Right lobe of liver (tissue), 6 donors: ENCODE data around the gene FIGLA. TPM values are rescaled to one million over a fixed set of nuclear protein-coding genes. Genes with fewer than 3 reads are reported as not detected.

Experiments
- ATAC-seq, 4 donors: fragments of 200-7000 bp; cut with Tn5 transposase; one replicate each; pipeline ENCODE4 v1.9.1; 2020; ENCODE audit warnings: mild to moderate bottlenecking in 4 of 4, moderate library complexity in 4 of 4
- DNase-seq, 3 donors: peaks; one replicate each; pipeline ENCODE4 v3.0.0-alpha.2; 2020
- H3K27ac ChIP-seq, 3 donors: fragments of 200-600 bp; one replicate each; pipeline ENCODE4 v1.8.0; 2022
- H3K27me3 ChIP-seq, 2 donors: fragments of 200-600 bp; one replicate each; pipeline ENCODE4 v1.8.0; 2022
- H3K36me3 ChIP-seq, 4 donors: fragments of 200-600 bp; sonication (generic) in 1 of 4; one replicate each; pipeline versions ENCODE4 v1.5.1 to v1.8.0; 2017 to 2022; ENCODE audit warnings: control low read depth in 1 of 4
- H3K4me1 ChIP-seq, 4 donors: fragments of 200-600 bp; sonication (generic) in 1 of 4; one replicate each; pipeline versions ENCODE4 v1.5.1 to v1.8.0; 2017 to 2022; ENCODE audit warnings: control low read depth in 1 of 4
- H3K4me3 ChIP-seq, 3 donors: fragments of 200-600 bp; one replicate each; pipeline ENCODE4 v1.8.0; 2022
- H3K9me3 ChIP-seq, 4 donors: fragments of 200-600 bp; sonication (generic) in 1 of 4; one replicate each; pipeline versions ENCODE4 v1.5.1 to v1.8.0; 2017 to 2022; ENCODE audit warnings: control low read depth in 1 of 4
- POLR2A ChIP-seq: fragments of 450-650 bp; IDR thresholded peaks from one replicate; pipeline ENCODE4 v1.6.1; 2017; ENCODE audit warnings: antibody characterized with exemption, mild to moderate bottlenecking
- WGBS: methylation state at CpG from one replicate; pipeline ENCODE4 v1.1.6; 2018; ENCODE audit warnings: low coverage, low lambda C conversion rate; ENCODE audit not compliant: insufficient coverage; ENCODE audit errors: missing lambda C conversion rate; 5-methylcytosine and 5-hydroxymethylcytosine counted together
- intact Hi-C, 2 donors: fragments of 100-400 bp; cut with DNase I; formaldehyde crosslinking; loops; one replicate each; pipeline versions ENCODE4 v1.11.2 to v1.14.1; 2022
- total RNA-seq, 6 experiments: library from RNA; depleted of rRNA in 2 of 6; stranded (reverse); fragments of >200 nt in 2 of 6; fragmentation: NEBNext Ultra II Directional in 3 of 6; extraction: Animal tissue kit (Norgen Biotek cat#: 25700) in 3 of 6; gene quantifications; one replicate each; pipeline versions ENCODE4 v1.1.0 to v1.2.4, GENCODE V29; 2016 to 2023
- TF ChIP-seq, protein P1 (sequence below), 4 donors: fragments of 200-600 bp in 3 of 4; fragments of 450-650 bp in 1 of 4; IDR thresholded peaks; one replicate each; pipeline versions ENCODE4 v1.5.1 to v1.8.0; 2016 to 2022; ENCODE audit warnings: antibody characterized with exemption in 4 of 4, mild to moderate bottlenecking in 2 of 4
- donor health status: DM: no; HTN: yes; CAD: no.
- donor health status: DM: no; HTN: no; CAD: no.
- donor health status: DM: no; HTN: no; CAD: no.
- donor health status: DM: no; HTN: yes; CAD: no.
- donor health status: DM: no; HTN: yes; CAD: no.

FIGLA gene
- total RNA-seq, 6 experiments from 2014 or later: not detected

DNA sequence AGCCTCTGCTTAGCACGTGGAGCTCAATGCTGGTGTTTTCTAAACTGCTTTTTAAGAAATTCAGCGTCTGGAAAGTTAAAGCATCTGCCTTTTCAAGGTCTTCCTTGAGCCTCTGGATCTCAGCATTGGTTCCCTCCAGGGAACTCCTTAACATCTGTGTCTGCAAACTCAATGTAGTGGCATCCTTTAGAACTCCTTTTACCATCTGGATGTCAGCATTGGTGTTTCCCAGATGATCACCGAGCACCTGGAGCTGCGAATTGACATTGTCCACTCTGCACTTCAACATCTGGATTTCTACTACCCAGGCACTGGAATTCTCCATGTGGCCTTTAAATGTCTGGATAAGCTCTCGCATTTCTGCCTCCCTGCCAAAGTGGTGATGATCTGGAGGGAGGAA, 26.3 kb upstream of the FIGLA start:
- Histone ChIP-seq H3K4me3 (no peak overlapping the region), H3K36me3 (no peaks in the 10 kb centered on the region), H3K27me3 (no peaks in the 10 kb centered on the region), H3K27ac (no peak overlapping the region), H3K4me1 (no peaks in the 10 kb centered on the region), H3K9me3 (no peaks in the 10 kb centered on the region)
- DNase-seq (no peak), ATAC-seq (no peak)
- TF ChIP-seq, protein P1, sequence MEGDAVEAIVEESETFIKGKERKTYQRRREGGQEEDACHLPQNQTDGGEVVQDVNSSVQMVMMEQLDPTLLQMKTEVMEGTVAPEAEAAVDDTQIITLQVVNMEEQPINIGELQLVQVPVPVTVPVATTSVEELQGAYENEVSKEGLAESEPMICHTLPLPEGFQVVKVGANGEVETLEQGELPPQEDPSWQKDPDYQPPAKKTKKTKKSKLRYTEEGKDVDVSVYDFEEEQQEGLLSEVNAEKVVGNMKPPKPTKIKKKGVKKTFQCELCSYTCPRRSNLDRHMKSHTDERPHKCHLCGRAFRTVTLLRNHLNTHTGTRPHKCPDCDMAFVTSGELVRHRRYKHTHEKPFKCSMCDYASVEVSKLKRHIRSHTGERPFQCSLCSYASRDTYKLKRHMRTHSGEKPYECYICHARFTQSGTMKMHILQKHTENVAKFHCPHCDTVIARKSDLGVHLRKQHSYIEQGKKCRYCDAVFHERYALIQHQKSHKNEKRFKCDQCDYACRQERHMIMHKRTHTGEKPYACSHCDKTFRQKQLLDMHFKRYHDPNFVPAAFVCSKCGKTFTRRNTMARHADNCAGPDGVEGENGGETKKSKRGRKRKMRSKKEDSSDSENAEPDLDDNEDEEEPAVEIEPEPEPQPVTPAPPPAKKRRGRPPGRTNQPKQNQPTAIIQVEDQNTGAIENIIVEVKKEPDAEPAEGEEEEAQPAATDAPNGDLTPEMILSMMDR (IDR thresholded peaks at IDR 0.05): no peak
- no peak for TF ChIP-seq POLR2A
- 53% methylated on average over 3 of the region's 5 CpGs for WGBS
- intact Hi-C loops: no loop called here

DNA sequence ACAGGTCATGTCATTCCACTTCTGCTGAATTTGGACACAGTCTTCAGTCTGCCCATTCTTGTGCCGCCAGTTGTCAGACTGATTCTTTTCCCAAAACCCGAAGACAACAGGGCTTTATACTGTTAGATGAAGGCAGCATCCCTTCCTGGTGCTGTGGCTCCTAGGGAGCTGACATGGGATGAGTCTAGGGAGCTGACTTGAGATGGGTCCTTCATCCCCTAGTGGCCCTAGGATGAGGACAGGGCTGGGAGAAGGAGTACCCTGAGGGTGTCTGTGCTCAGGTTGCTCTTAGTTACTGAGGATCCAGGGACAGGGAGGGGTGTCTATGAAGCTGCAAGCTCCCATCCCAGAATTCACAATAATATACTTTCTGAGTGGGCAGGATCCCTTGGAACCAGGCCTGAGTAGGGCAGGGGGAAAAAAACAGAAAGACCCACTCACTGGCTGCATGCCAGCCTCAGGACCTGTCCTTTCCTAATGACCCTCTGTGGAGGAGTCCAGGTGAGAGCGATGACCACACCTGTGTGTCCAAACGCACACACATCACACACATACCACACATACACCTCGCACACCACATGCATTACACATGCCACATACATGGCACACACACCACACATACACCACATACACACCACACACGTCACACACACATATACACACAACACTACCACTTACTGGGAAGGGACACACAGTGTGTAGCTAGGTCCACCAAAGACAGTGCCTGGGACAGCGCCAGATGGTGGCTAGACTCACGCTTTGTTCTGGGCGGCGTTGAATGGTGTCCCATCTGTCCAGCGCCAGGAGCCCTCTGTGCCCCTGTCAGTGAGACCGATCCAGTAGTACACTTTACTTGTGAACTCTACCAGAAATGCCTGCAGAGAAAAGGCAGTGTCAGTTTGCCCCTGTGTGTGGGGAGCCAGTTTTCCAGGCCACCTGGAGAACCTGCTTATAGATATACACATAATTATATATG, 18.8 kb upstream of the FIGLA start:
- Histone ChIP-seq H3K27ac (no peak overlapping the region), H3K27me3 (no peaks in the 10 kb centered on the region), H3K9me3 (no peaks in the 10 kb centered on the region), H3K36me3 (no peaks in the 10 kb centered on the region), H3K4me3 (no peak overlapping the region), H3K4me1 (no peaks in the 10 kb centered on the region)
- intact Hi-C loops: no loop called here
- DNase-seq (no peak), ATAC-seq (no peak)
- TF ChIP-seq, protein P1 (IDR thresholded peaks at IDR 0.05): no peak
- WGBS: no CpG with 5 or more reads among the region's 12 CpGs

DNA sequence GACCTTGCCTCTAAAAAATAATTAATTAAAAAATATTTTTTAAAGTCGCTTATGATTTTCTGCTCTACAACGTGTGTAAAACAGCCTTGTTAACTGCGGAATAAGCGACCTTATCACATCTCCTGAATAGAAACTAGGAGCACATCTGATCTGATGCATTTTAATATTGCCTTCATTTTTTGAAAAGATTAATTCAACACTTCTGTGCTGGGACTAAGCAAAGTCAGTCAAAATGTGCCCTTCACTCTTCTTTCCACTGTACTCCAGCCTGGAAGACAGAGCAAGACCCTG, 17.3 kb upstream of the FIGLA start:
- TF ChIP-seq POLR2A: no peak
- TF ChIP-seq, protein P1 (IDR thresholded peaks at IDR 0.05): no peak
- no peak for ATAC-seq
- no peak for DNase-seq
- H3K27ac ChIP-seq: no peak overlapping the region
- no peaks in the 10 kb centered on the region for H3K27me3 ChIP-seq
- no peaks in the 10 kb centered on the region for H3K36me3 ChIP-seq
- no peaks in the 10 kb centered on the region for H3K9me3 ChIP-seq
- intact Hi-C loops: no loop called here
- H3K4me1 ChIP-seq: no peaks in the 10 kb centered on the region
- H3K4me3 ChIP-seq: no peak overlapping the region
- 73% methylated on average over 4 of the region's 4 CpGs for WGBS

DNA sequence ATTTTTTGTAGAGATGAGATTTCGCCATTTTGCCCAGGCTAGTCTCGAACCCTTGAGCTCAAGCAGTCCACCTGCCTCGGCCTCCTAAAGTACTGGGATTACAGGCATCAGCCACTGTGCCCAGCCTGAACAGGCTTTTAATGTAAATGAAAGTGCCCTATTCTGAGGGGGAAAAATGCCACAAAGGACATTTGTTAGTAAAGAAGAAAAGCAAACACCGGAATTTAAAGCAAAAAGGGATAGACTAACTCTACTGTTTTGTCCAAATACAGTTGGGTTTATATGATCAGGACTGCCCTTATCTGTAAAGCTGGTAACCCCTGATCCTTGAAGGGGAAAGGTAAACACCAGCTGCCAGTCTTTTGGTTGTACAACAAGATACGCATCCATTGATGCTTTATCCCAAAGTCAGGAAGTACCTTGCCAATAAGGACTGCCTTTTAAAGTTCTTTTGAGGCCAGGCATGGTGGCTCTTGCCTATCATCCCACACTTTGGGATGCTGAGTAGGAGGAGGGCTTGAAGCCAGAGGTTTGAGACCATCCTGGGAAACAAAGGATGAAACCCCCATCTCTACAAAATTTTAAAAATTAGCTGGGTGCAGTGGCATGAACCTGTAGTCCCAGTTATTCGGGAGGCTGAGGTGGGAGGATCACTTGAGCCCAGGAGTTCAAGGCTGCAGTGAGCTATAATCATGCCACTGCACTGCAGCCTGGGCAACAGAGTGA, 16.8 kb upstream of the FIGLA start:
- no peaks in the 10 kb centered on the region for H3K36me3 ChIP-seq
- no peak for ATAC-seq
- WGBS: 58% methylated on average over 6 of the region's 6 CpGs
- no peaks in the 10 kb centered on the region for H3K9me3 ChIP-seq
- H3K4me1 ChIP-seq: no peaks in the 10 kb centered on the region
- no peaks in the 10 kb centered on the region for H3K27me3 ChIP-seq
- no peak overlapping the region for H3K27ac ChIP-seq
- intact Hi-C loops: no loop called here
- no peak for TF ChIP-seq POLR2A
- TF ChIP-seq, protein P1 (IDR thresholded peaks at IDR 0.05): no peak
- no peak for DNase-seq
- H3K4me3 ChIP-seq: no peak overlapping the region
